H1 (cell line): ENCODE results near the gene CELF2. TPM values are rescaled to one million over a fixed set of nuclear protein-coding genes. Genes with fewer than 3 reads are reported as not detected.

ENCODE experiments used
- CTCF ChIA-PET: fragments of 300-600 bp; sonication (Branson Sonifier 250); formaldehyde crosslinking; loops from one replicate; lab custom pipeline; 2021; ENCODE audit not compliant: partially characterized antibody; lab: Charles Lee
- POLR2A ChIA-PET: fragments of 300-600 bp; sonication (Branson Sonifier 250); formaldehyde crosslinking; loops from one replicate; lab custom pipeline; 2021; ENCODE audit warnings: inconsistent platforms; ENCODE audit not compliant: partially characterized antibody; lab: Charles Lee
- DNase-seq, 2 experiments: peaks; one replicate each; pipeline versions ENCODE4 v3.0.0 to v3.0.0-alpha.2; 2010 to 2022; ENCODE audit warnings: low spot score in 2 of 2, low read depth in 1 of 2, mixed read lengths in 1 of 2
- FAIRE-seq: peaks from 2 replicates; lab custom pipeline; 2011; peaks lifted over from hg19 to GRCh38; lab: Jason Lieb, UNC
- H2AFZ ChIP-seq: 2 replicates; pipeline ENCODE4 v1.8.1; 2012; ENCODE audit warnings: low read length, inconsistent platforms
- H2AK5ac ChIP-seq: 2 replicates; pipeline ENCODE4 v1.6.1; 2013; ENCODE audit warnings: low read depth, low read length
- H2BK120ac ChIP-seq: replicated peaks from 2 replicates; pipeline ENCODE3; 2013; ENCODE audit warnings: low read depth, low read length, inconsistent platforms
- H2BK12ac ChIP-seq: 2 replicates; pipeline ENCODE4 v1.6.1; 2013; ENCODE audit warnings: low read depth, low read length
- H2BK15ac ChIP-seq: 2 replicates; pipeline ENCODE4 v1.6.1; 2013; ENCODE audit warnings: low read length
- H2BK20ac ChIP-seq: 2 replicates; pipeline ENCODE4 v1.6.1; 2013; ENCODE audit warnings: low read length
- H2BK5ac ChIP-seq: 2 replicates; pipeline ENCODE4 v1.6.1; 2013; ENCODE audit warnings: low read depth, low read length
- H3K14ac ChIP-seq: 2 replicates; pipeline ENCODE4 v1.6.1; 2013; ENCODE audit warnings: inconsistent platforms; ENCODE audit not compliant: insufficient read length
- H3K18ac ChIP-seq: 2 replicates; pipeline ENCODE4 v1.6.1; 2013; ENCODE audit warnings: low read length; ENCODE audit errors: extremely low read depth
- H3K23ac ChIP-seq: 2 replicates; pipeline ENCODE4 v1.6.1; 2013; ENCODE audit warnings: inconsistent platforms; ENCODE audit not compliant: insufficient read length
- H3K23me2 ChIP-seq: 2 replicates; pipeline ENCODE4 v1.6.1; 2013; ENCODE audit warnings: low read depth, low read length
- H3K27ac ChIP-seq: 2 replicates; pipeline ENCODE4 v1.6.1; 2011; ENCODE audit warnings: low read depth, low read length, inconsistent platforms
- H3K27me3 ChIP-seq, 4 experiments: replicated peaks in 1 of 4; 1 replicate in 1 of 4; 2 replicates in 3 of 4; pipeline versions ENCODE4 v1.6.1 to v1.8.1; 2011 to 2013; ENCODE audit warnings: low read length in 3 of 4, mild to moderate bottlenecking in 3 of 4, inconsistent platforms in 2 of 4, mixed read lengths in 2 of 4, moderate library complexity in 1 of 4; ENCODE audit not compliant: control insufficient read depth in 3 of 4, insufficient read depth in 3 of 4; ENCODE audit errors: extremely low read depth in 1 of 4
- H3K36me3 ChIP-seq, 4 experiments: 2 replicates each; pipeline versions ENCODE4 v1.6.1 to v1.8.1; 2011 to 2013; ENCODE audit warnings: mild to moderate bottlenecking in 4 of 4, low read length in 3 of 4, moderate library complexity in 2 of 4, control low read depth in 1 of 4, inconsistent platforms in 1 of 4; ENCODE audit not compliant: insufficient read depth in 4 of 4, control insufficient read depth in 2 of 4
- H3K4ac ChIP-seq: replicated peaks from 2 replicates; pipeline ENCODE3; 2013; ENCODE audit warnings: low read length, low read depth, mixed read lengths, inconsistent platforms; ENCODE audit not compliant: insufficient read length
- H3K4me1 ChIP-seq, 4 experiments: replicated peaks in 1 of 4; 1 replicate in 1 of 4; 2 replicates in 3 of 4; pipeline versions ENCODE4 v1.6.1 to v1.8.1; 2011 to 2013; ENCODE audit warnings: low read length in 3 of 4, inconsistent platforms in 2 of 4, mixed read lengths in 1 of 4; ENCODE audit not compliant: insufficient read depth in 4 of 4, control insufficient read depth in 3 of 4
- H3K4me2 ChIP-seq, 2 experiments: 2 replicates each; pipeline versions ENCODE4 v1.6.1 to v1.8.1; 2011 to 2013; ENCODE audit warnings: low read depth in 2 of 2, low read length in 2 of 2, control low read depth in 1 of 2, inconsistent platforms in 1 of 2, mild to moderate bottlenecking in 1 of 2; ENCODE audit not compliant: insufficient read depth in 1 of 2
- H3K4me3 ChIP-seq, 4 experiments: fragments of 200-600, 300-600 bp in 1 of 4; sonication (generic), shearing (Covaris generic), sonication (Bioruptor Twin) in 1 of 4; 2 replicates each; pipeline versions ENCODE4 v1.5.1 to v1.8.1; 2011 to 2016; ENCODE audit warnings: low read length in 4 of 4, low read depth in 3 of 4, control low read depth in 2 of 4, inconsistent platforms in 2 of 4, mild to moderate bottlenecking in 2 of 4, mixed read lengths in 1 of 4, moderate library complexity in 1 of 4; ENCODE audit not compliant: insufficient read depth in 2 of 4; ENCODE audit errors: extremely low read depth in 1 of 4
- H3K56ac ChIP-seq: replicated peaks from 2 replicates; pipeline ENCODE3; 2013; ENCODE audit warnings: low read depth, mild to moderate bottlenecking, mixed read lengths, low read length, inconsistent platforms; ENCODE audit not compliant: insufficient read length
- H3K79me1 ChIP-seq: 2 replicates; pipeline ENCODE4 v1.6.1; 2013; ENCODE audit warnings: low read depth, low read length, control low read depth
- H3K79me2 ChIP-seq, 2 experiments: 2 replicates each; pipeline versions ENCODE4 v1.6.1 to v1.8.1; 2012 to 2013; ENCODE audit warnings: low read length in 2 of 2, mild to moderate bottlenecking in 2 of 2, inconsistent platforms in 1 of 2; ENCODE audit not compliant: insufficient read depth in 2 of 2, control insufficient read depth in 1 of 2
- H3K9ac ChIP-seq, 4 experiments: replicated peaks in 1 of 4; 1 replicate in 1 of 4; 2 replicates in 3 of 4; pipeline versions ENCODE4 v1.6.1 to v1.8.1; 2011 to 2013; ENCODE audit warnings: low read depth in 3 of 4, low read length in 3 of 4, control low read depth in 2 of 4, mild to moderate bottlenecking in 2 of 4, moderate library complexity in 2 of 4, inconsistent platforms in 1 of 4; ENCODE audit errors: extremely low read depth in 1 of 4
- H3K9me3 ChIP-seq, 2 experiments: 2 replicates each; pipeline versions ENCODE4 v1.6.1 to v1.8.1; 2012 to 2013; ENCODE audit warnings: mild to moderate bottlenecking in 2 of 2, moderate library complexity in 2 of 2, control low read depth in 1 of 2, inconsistent platforms in 1 of 2, low read depth in 1 of 2, low read length in 1 of 2, mixed read lengths in 1 of 2; ENCODE audit not compliant: insufficient read depth in 2 of 2
- H4K20me1 ChIP-seq, 2 experiments: replicated peaks in 1 of 2; 2 replicates each; pipeline versions ENCODE3 to v1.8.1; 2011 to 2013; ENCODE audit warnings: inconsistent platforms in 2 of 2, low read length in 2 of 2, mild to moderate bottlenecking in 1 of 2; ENCODE audit not compliant: insufficient read depth in 2 of 2, control insufficient read depth in 1 of 2
- H4K5ac ChIP-seq: 2 replicates; pipeline ENCODE4 v1.6.1; 2013; ENCODE audit warnings: low read length, low read depth, mixed read lengths, inconsistent platforms; ENCODE audit not compliant: insufficient read length
- H4K8ac ChIP-seq: 2 replicates; pipeline ENCODE4 v1.8.0; 2013; ENCODE audit warnings: mild to moderate bottlenecking, moderate library complexity, low read length, inconsistent platforms; ENCODE audit not compliant: insufficient read depth; ENCODE audit errors: extremely low read depth
- H4K91ac ChIP-seq: replicated peaks from 2 replicates; pipeline ENCODE3; 2013; ENCODE audit warnings: low read length, mixed read lengths, inconsistent platforms; ENCODE audit not compliant: insufficient read length
- ZNF274 ChIP-seq: IDR thresholded peaks from 2 replicates; pipeline ENCODE4 v1.7.0; 2012; ENCODE audit warnings: low read length, borderline replicate concordance; ENCODE audit errors: extremely low read depth
- WGBS, 2 experiments: shearing (Covaris generic) in 1 of 2; methylation state at CpG; one replicate each; pipeline versions ENCODE4 v1.1.6 to v1.1.7; 2013 to 2015; ENCODE audit warnings: low lambda C conversion rate in 2 of 2, mixed read lengths in 2 of 2, inconsistent platforms in 1 of 2, low coverage in 1 of 2, missing lambda C conversion rate in 1 of 2; ENCODE audit not compliant: insufficient replicate concordance in 2 of 2, insufficient coverage in 1 of 2, insufficient read length in 1 of 2; ENCODE audit errors: extremely low coverage in 1 of 2, missing lambda C conversion rate in 1 of 2; 5-methylcytosine and 5-hydroxymethylcytosine counted together
- polyA plus RNA-seq, 7 experiments: library from polyadenylated mRNA; depleted of rRNA in 3 of 7; stranded (reverse) in 5 of 7; unstranded in 2 of 7; fragments of >200 nt in 5 of 7; fragments of 200-250 nt in 2 of 7; gene quantifications; 1 replicate in 5 of 7; 2 replicates in 1 of 7; 4 replicates in 1 of 7; pipeline versions ENCODE4 v1.2.1 to v1.2.3, GENCODE V29; 2011 to 2013; ENCODE audit warnings: missing spikeins in 2 of 7, mixed read lengths in 2 of 7
- total RNA-seq: library from RNA; stranded (reverse); fragmentation: NEBNext Ultra II Directional; extraction: Animal tissue kit (Norgen Biotek cat#: 25700); gene quantifications from 2 replicates; pipeline ENCODE4 v1.2.1, GENCODE V29; 2021
- TF ChIP-seq, protein P1 (sequence below): IDR thresholded peaks from 2 replicates; pipeline ENCODE4 v1.6.1; 2011; ENCODE audit warnings: low read depth, mild to moderate bottlenecking, low read length; ENCODE audit not compliant: insufficient read depth

CELF2 gene
- total and polyA plus RNA-seq, 2 of the 8 experiments (the other 6 are each of a cell fraction or from before 2014, with no cell fraction given) = 18.3 to 22.7 TPM

DNA sequence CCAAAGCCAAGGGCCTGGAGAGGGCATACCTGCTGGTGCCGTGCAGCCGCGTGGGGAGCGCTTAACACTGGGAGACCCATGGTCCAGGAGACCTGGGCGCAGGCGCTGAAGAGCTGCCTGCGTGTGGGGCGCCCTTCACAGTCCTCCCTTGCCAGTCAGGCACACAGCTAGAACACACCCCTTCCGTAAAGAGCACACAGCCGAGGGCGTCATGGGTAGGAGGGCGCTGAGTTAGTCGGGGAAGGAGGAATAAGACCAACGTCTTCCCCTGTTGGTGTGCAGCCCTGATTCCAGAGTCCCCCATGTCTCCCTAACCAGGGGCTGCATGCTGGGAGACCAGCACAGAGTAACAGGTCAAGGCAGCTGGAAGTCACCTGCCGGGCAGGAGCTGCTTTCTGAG lies 319.8 kb downstream of the CELF2 start:
- H3K23ac ChIP-seq = no peak overlapping the region
- H3K14ac ChIP-seq = no peak overlapping the region
- H2BK20ac ChIP-seq = no peak overlapping the region; the same call in 1 of the 2 replicates
- no peak for TF ChIP-seq ZNF274
- TF ChIP-seq, protein P1, sequence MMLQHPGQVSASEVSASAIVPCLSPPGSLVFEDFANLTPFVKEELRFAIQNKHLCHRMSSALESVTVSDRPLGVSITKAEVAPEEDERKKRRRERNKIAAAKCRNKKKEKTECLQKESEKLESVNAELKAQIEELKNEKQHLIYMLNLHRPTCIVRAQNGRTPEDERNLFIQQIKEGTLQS = no peak
- TF ChIP-seq, all 59 proteins: peak for 0
- H4K91ac ChIP-seq = no peak overlapping the region
- H3K4me1 ChIP-seq = peaks cover 3 to 14% (median 6%) of the 10 kb centered on the region in 4 experiments
- H3K9ac ChIP-seq = no peak overlapping the region
- no peak overlapping the region for H4K8ac ChIP-seq
- WGBS, 2 experiments = 89% methylated on average over 15 of the region's 15 CpGs; no CpG with 5 or more reads in 1 of the 2 experiments
- 0 out of 2 replicates have a peak overlapping the region, but pooled peaks have one; percentile 82 for H2BK15ac ChIP-seq
- H3K27me3 ChIP-seq = no peaks in the 10 kb centered on the region
- H3K9me3 ChIP-seq = no peaks in the 10 kb centered on the region
- H3K18ac ChIP-seq = peak overlapping the region; percentile 73; the same call in 1 of the 2 replicates
- no peak overlapping the region for H4K5ac ChIP-seq
- no peaks in the 10 kb centered on the region for H3K79me1 ChIP-seq
- H3K56ac ChIP-seq = no peak overlapping the region
- H3K4ac ChIP-seq = no peak overlapping the region
- no peaks in the 10 kb centered on the region for H3K79me2 ChIP-seq
- no peaks in the 10 kb centered on the region for H3K36me3 ChIP-seq
- H3K23me2 ChIP-seq = no peaks in the 10 kb centered on the region
- no peak overlapping the region for H2BK12ac ChIP-seq
- H4K20me1 ChIP-seq = no peaks in the 10 kb centered on the region
- H3K4me3 ChIP-seq = no peak overlapping the region
- H2AK5ac ChIP-seq = no peak overlapping the region
- H2BK5ac ChIP-seq = peak overlapping the region; percentile 73; the same call in 1 of the 2 replicates
- H3K27ac ChIP-seq = no peak overlapping the region
- no peak overlapping the region for H2AFZ ChIP-seq
- ChIA-PET POLR2A (interaction anchor here (1.1 kb wide), 1 partner anchor 10 kb away, joined by 3 read pairs; no protein-coding TSS in a partner anchor), CTCF (interaction anchor here (0.6 to 1.7 kb wide), 4 partner anchors 9 to 397 kb away, joined by 3 to 5 read pairs (median 3); no protein-coding TSS in a partner anchor)
- FAIRE-seq (no peak), DNase-seq (no peak)
- H3K4me2 ChIP-seq = no peak overlapping the region; a peak in 1 of 4 replicates
- no peak overlapping the region for H2BK120ac ChIP-seq
